Hematopoietic multipotent progenitor cell treated with erythropoietin and hydrocortisone succinate and interleukin-3 and kit ligand, for 15 days (in vitro differentiated cells): ENCODE results near the gene CTNS.

Experiments
- DNase-seq: peaks from one replicate; pipeline ENCODE4 v3.0.0-alpha.2; 2015; ENCODE audit warnings: low spot score

CTNS gene

DNA sequence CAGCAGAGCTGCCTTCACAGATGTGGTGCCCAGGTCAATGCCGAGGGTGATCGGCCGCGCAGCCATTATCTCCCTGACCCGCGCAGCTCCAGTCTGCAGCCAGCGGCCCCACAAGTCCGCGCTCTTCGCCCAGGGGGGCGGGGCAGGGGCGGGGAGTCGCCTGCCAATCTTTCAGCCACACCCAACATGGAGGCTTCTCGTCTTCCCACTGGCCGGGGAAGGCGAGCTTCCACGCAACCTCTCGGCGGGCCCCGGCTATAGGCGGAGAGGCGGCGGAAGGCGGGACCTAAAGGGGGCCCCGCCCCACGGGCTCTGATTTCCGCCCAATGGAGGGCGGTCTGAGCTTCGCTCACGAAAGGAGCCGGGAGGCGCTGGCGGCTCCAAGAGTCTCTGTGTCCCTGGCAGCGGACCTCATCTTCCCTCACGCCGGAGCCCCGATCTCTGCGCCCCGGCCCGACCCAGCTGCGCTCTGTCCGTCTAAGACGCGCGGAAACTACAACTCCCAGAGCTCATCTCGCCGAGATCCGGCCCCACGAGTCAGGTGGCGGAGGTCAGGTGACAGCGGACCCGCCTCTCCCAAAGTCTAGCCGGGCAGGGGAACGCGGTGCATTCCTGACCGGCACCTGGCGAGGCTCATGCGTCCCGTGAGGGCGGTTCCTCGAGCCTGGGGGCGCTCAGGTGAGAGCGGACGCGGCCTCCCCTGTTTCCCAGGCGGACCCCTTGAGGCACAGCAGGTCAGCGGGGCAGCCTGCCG lies at the start of gene CTNS, which contains the start of gene SHPK:
CTNS (plus strand) TSS at position 607 of the 754 bp plus-strand sequence. CDS start 3,447 bp downstream, outside the sequence.
SHPK (minus strand) TSS at position 97 of the 754 bp plus-strand sequence; CDS start at position 66, 31 bp downstream.
- DNase-seq = peak; percentile 98

DNA sequence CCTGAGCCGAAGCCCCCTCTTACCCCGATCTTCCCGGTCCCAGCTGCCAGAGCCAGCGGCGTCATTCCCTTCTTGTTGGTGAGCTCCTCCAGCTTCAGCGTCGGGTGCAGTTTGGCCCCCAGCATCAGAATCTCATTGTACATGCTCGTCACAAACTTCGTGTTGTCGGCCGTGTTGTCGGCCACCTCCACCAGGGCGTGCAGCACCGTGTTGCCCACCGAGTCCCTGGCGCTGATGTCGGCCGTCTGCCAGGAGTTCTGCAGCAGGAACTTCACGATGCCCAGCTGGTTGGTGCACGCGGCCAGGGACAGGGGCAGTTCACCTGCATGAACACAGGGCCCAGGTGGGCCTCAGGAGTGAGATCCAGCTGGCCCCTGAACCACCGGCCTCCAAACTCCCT lies 46.8 kb upstream of the CTNS start:
- no peak for DNase-seq

DNA sequence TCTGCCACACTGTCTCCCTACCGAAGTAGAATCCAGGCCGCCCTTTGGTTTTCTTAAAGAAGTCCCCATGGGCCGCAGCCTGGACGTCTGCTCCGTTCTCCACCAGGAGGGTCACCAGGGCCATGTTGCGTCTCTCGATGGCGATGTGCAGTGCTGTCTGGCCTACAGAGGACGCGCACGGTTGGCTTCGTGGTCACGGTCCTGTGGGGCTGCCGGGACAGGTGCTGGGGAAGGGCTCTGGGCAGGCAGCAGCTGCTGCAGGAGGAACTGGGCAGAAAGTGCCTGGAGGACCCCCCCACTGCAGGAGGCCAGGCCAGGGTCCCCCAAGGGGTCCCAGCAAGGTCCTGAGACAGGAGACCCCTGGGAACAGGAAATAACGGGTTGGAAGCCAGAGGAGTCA lies 46.3 kb upstream of the CTNS start:
- DNase-seq = no peak

DNA sequence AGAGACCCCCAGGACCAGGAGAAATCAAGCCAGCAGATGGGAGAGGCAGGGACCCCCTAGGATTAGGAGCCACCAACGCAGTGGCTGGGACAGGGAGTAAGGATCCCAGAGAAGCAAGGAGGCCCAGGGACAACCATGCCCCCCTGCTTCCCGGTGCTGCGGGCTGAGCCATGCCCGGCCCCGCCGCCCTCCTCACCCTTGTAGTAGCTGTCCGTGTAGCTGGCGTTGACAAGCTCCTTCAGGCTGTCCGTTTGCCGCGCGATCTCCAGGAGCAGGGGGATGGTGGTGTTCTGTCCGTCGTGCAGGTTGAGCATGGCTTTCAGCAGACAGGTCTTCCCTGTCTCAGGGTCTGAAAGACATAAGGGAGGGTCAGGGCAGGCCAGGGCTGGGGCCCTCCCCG lies 45.8 kb upstream of the CTNS start:
- no peak for DNase-seq

DNA sequence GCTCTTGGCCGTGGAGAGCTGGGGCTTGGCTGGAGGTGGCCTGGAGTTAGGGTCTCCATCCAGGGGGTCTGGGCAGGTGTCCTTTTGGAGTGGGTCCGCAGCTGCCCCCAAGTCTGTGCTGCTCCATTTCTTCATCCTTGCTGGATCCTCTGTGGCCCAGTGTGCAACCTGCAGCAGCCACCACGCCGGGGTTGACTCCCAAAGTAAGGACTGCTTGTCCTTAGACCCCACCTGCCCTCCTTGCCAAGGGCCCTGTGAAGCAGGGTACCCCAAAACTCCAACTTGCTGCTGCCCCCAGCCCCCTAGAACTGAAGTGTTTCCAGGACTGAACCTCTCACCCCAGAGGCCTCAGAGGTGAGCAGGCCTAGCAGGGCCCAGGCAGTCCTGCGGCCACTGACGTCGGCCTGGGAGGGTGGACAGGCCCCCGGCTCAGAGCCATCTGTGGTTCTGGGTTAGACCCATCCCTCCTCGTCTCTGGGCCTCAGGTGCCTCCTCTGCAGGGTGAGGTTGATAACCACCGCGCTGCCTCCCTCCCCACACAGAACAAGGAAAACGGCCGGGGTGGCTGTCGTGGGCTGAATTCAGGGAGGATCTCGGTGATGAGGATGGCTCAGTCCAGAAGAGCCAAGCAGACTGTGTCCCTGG lies 44.2 kb upstream of the CTNS start:
- no peak for DNase-seq

DNA sequence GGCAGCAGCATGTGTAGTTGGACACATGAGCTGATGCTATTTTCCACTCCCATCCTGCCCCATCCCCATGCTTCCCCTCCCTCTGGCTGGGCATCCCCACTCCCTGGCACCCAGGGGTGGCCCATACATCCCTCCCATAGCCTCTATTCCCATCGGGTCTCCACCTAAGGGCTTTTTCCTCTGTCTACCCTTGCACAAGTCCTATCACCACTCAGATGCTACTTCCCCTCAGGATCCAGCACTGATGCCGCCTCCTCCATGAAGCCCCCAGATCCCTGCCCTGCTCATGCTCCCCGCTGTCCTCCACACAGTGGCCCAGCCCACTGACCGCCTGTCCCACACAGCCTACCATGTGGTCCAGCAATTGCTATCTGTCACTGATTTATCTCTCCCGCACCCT lies 43.2 kb upstream of the CTNS start:
- DNase-seq = no peak

DNA sequence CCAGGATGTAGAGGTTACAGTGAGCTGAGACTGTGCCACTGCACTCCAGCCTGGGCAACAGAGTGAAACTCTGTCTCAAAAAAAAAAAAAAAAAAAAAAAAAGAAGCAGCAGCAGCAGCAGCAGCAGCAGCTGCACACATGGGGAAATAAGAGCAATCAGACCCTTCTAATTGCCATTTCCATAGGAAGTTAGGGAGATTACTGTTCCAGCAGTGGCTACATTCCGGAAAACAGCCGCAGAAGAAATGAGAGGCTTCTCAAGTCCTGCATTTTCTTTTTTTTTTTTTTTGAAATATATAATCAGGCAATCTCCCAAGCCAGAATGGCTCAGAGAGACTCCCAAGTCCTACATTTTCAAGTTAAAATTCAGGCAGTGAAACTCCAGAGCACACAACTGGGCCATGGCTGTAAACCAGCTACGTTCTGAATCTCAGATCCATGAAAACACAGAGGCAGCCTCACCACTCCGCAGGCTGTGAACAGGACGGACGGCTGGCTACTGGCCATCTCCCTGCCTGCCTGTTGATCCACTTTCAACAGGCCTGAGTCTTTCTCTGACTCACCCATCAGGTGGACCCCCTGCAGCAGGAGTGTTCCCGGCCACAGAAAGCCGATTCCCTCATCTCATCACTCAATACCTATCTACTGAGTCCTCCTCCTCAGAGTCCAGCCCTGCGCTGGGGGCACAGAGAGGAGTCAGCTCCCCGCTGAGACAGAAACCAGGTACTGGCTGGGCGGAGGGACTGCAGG lies 42.3 kb upstream of the CTNS start:
- DNase-seq = no peak

DNA sequence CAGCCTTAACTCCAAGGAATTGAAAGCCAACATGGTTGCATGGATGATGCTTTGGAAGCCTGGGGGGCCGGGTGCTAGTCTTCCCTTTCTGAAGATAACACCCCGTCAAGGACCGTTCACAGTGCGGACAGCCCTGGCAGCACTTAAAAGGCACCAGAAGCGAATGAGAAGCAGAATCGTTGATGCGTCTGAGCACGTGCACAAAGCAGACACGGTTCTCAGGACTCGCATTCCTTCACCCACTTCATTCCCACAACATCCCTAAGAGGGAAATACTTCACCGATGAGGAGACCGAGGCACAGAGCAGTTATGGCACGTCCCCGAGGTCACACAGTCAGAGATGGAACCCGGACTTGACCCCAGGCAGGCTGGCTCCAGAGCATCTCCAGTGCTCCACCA lies 41.6 kb upstream of the CTNS start:
- no peak for DNase-seq

DNA sequence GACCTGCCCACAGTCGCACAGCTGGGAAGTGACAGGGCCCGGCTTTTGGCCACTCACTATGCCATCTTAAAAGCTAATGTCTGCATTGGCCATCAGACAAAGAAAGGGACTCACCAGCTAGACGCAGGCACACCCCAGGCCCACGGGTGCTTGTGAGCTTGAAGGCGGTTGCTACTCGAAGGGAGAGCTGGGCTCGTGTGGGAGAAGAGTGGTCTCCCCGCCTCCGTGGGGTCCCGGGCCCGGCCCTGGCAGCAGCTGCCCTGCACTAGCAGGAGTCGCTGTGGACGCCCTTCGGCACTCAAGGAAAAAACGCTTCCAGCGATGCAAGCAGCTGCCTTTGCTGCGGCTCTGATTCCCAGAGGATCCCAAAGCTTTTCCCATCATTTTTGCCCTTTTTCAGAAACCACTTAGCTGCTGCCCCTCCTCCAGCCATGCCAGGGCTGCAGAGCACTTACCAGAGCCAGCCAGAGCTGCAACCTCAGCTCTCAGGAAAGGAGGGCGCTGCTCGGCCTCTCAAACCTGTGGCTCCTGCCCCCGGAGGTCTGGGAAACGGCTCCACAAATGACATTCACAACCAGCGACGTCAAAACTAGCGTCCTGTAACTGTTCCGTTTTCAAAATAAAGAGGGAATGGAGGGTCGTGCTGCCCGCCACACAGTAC lies 39.6 kb upstream of the CTNS start:
- DNase-seq = no peak

DNA sequence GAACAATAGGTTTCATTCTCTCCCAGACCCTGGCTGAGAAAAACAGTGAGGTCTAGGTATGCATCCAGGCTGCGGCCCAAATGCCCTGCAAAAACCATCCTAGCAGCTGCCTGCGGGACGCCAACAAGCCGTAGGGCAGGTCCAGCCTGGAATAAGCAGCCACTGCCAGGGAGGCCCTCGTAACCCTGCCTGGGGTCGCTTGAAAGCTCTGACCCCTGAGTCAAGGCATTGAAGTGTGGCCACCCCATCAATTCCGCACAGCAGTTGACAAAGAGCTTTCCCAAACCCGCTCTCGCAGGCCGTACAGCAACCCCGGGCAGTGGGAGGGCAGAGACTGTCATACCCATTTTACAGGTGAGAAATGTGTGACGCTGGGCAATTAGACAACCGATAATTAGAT lies 38.5 kb upstream of the CTNS start:
- no peak for DNase-seq

DNA sequence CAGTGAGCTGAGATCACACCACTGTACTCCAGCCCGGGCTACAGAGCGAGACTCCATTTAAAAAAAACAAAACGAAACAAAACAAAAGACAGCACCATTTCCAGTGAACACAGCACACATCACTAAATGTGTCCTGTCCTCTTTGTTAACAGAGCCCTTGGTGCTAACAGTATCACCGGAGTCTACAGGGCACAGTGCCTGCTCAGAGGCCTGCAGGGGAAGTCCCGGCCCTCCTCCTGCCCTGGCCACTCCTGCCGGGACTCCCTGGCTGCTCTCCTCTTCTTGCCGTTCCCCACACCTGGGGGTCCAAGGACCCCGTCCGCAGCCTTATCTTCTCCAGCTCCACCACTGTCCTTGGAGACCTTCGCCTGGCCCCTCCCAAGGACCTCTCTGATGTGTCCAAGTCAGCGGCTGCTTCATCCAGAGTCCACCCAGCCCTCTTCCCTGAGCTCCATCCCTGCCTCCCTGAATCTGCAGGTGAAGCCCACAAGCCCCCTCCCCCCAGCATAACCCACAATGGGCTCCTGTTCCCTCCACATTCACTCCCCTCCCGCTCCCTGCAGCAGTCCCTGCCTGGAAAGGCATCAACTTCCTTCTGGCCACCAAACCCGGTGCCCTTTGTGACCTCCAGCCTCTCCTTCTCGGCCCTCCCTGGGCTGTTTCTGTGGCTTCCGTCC lies 35.9 kb upstream of the CTNS start:
- DNase-seq = no peak

DNA sequence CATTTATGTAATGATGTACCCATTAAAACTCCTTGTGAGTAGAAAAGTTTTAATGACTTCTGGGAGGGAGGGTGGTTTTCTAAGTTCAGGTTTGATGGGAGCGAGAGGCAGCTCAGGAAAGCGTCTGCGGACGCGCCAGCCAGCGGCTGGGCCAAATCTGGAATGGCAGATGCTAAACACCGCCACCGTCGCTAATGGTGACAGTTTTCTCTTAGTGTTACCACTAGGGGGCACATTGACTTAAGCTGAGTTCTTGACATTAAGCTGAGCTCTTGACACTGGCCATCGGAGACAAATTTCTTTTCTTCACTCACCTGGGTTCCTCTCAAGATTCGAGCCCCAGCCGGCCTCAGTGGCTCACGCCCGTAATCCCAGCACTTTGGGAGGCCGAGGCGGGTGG lies 34.1 kb upstream of the CTNS start:
- peak; percentile 72 for DNase-seq

DNA sequence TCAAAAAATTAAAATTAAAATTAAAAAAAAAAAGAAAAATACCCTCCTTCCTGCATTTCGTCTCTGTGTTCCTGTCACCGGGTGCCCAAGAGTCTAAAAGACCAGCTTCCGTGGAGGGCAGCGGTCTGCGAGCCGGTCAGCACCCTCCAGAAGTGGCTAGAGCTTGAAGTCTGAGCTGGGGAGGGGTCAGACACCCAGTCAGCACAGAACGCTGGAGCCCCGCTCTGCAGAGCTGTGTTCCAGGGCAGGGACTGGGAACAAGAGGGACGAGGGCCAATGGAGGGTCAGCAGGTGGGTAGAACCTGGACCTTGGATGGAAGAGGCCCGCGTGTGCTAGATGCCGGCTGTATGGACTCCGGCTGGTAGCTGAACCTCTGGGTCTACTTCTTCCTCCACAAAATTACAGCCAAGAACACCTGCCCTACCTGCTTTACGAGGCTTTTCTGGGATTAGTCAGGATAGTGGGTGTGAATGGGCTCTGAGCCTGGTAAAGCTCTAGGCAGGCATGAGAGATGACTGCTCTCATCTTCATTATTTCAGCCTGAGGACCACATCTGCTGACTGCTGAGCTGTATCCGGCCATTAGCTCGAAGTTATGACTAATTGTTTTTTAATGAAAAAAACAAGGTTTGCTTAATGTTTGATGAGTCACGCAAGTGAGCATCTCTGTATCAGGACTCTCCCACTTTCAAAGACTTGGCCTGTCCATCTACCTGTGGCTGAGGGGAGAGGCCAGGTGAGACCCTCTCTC lies 33.3 kb upstream of the CTNS start:
- no peak for DNase-seq

DNA sequence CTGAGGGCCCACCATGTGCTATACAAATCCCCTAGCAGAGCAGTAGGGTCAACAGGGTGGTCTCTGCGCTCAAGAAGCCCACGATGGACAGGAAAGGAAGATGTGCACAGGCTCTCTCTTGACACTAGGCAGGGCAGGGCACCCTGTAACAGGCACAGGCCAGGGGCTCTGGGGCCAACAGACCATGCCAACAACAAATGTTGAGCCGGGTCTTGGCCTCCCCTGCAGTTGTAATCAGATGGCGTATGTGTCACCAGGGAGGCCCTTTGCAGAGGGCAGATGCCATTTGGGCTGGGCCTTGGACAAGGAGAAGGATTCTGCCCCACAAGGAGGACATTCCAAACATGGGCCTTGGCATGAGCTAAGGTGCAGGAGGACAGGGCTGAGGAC lies 32.7 kb upstream of the CTNS start:
- DNase-seq = no peak

DNA sequence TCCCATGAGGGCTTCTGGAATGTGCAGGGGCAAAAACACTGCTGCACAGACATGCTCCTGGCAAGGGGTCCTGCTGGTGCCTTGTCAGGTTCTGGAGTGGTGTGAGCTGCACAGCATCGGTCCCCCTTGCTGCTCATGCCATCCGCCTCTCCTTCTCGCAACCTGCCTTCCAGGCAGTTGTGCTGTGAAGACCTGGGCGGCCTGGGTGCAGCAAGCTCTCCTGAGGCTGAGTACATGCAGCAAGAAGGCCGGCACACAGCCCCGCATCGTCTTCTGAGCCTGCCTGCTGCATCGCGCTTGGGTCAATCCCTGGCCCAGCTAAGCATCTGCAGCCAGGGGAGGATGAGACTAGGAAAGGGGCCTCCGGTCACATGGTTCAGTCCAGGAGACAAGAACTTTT lies 26.9 kb upstream of the CTNS start:
- DNase-seq = no peak

DNA sequence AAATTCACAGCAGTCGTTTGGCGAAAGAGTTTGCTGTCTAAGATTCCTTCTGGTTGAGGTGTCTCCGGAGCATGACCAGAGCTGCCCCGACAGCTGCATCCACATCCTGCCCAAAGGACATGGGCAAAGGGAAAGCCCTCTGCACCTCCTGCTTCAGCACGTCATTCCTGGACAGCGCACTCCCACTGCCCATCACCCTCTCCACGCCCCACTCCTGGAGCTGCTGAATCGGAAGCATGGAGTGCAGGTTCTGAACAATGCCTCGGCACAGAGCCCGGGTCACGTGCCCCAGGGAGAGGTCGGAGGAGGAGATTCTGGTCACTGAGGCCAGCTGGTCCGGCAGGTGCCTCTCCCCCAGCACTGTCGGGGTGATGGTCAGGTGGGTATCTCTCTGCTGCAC lies 26.0 kb upstream of the CTNS start:
- no peak for DNase-seq

DNA sequence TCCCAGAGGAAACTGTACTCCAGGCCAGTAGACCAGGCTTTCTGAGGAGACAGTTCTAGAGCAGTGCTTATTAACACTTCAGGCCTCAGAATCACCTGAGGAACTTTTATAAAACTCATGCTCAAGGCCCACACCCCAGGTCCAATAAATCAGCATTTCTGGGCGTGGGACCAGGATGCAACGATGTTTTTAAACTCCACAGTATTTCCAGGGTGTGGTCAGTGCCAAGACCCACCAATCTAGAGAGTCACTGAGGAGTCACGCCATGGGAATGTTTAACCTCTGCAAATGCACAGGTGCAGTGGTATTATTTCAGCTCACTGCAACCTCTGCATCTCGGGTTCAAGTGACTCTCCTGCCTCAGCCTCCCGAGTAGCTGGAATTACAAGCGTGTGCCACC lies 23.4 kb upstream of the CTNS start:
- DNase-seq = no peak

DNA sequence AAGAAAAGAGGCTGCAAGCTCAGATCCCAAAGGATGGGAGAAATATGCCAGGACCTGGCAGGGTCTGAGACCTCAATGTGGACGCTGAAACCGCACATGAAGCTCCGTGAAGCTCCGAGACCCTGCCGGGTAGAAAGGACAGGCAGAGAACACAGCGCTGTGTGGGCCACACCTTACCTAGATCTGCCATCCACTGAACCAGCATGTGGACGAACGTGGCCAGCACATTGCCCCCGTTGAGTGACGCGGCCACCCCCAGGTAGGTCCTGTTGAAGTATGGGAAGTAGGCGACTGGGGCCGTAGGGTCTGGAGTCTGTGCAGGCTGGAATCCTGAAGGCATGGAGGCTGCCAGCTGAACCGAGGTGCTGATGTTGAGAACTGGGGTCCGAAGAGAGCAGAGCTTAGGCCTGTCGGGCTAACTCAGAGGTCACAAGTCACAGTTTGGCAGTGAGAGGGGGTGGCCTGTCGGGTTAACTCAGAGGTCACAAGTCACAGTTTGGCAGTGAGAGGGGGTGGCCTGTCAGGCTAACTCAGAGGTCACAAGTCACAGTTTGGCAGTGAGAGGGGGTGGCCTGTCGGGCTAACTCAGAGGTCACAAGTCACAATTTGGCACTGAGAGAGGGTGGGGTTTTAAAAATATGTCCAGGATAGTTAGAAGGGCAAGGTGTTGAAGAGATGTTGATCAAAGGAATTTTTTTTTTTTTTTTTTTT lies 21.2 kb upstream of the CTNS start:
- DNase-seq = no peak

DNA sequence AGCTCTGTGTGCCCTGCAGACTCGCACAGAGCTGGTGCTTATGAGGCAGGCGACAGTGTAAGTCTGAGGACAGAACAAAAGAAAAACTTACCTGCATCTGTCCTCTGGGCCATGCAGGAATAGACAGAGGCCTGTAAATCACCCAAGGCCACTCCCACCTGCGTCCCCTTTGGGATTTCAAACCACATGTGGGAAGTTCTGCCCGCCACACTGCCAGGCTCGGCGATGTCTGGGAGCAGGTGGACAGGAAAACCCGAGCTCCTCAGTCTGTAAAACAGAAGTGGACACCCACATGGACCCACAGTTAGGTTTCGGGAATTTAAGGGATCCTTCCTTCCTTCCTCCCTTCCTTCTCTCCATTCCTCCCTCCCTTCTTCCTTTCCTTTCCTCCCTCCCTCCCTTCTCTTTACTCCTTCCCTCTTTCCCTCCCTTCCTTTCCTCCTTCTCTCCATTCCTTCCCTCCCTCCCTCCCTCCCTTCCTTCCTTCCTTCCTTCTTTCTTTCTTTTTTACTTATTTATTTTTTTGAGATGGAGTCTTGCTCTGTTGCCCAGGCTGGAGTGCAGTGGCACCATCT lies 15.3 kb upstream of the CTNS start:
- no peak for DNase-seq

DNA sequence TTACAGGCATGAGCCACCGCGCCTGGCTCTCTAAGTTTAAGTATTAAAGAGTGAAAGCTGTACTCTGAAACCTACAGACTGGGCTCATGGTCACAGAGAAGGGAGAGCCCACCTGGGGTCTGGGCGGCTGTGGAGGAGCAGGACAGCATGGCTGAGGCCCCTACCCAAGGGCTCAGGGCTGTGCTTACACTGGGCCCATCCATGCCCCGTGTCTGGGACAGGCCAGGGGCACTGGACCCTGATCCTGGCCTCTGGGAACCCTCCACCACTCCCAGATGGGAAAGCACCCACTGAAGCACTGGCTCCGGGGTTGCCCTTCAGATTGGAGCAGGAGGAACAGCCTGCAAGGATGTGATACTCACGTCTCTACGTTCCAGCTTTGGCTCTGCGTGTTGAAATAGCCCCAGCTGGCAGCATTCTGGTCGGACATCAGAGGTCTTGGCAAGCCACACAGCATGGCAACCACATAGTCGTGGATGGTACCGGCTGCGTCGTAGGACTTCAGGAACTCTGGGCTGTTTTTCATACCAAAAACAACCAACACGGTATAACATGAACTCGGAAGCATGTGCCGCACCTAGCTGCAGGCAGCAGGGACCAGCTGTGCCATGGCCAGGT lies 13.5 kb upstream of the CTNS start:
- no peak for DNase-seq
